GM10248 (cell line): ENCODE measurements around the gene ARL14.

Experiments
- CTCF ChIA-PET: fragments of 300-600 bp; sonication (Branson Sonifier 250); formaldehyde crosslinking; extraction: SDS; loops from one replicate; lab custom pipeline; 2021; ENCODE audit warnings: antibody characterized with exemption; lab: Yijun Ruan, JAX
- POLR2A ChIA-PET: fragments of 350-650 bp; sonication (Branson Sonifier 250); formaldehyde crosslinking; extraction: SDS; loops from one replicate; lab custom pipeline; 2020; ENCODE audit warnings: antibody characterized with exemption; lab: Yijun Ruan, JAX
- DNase-seq: peaks from one replicate; pipeline ENCODE4 v3.0.0; 2012; ENCODE audit errors: extremely low spot score
- CTCF ChIP-seq: IDR thresholded peaks from 2 replicates; pipeline ENCODE4 v1.5.1; 2012; ENCODE audit warnings: mild to moderate bottlenecking, low read depth; ENCODE audit errors: extremely low read depth, missing control alignments, control extremely low read depth

ARL14 gene

DNA sequence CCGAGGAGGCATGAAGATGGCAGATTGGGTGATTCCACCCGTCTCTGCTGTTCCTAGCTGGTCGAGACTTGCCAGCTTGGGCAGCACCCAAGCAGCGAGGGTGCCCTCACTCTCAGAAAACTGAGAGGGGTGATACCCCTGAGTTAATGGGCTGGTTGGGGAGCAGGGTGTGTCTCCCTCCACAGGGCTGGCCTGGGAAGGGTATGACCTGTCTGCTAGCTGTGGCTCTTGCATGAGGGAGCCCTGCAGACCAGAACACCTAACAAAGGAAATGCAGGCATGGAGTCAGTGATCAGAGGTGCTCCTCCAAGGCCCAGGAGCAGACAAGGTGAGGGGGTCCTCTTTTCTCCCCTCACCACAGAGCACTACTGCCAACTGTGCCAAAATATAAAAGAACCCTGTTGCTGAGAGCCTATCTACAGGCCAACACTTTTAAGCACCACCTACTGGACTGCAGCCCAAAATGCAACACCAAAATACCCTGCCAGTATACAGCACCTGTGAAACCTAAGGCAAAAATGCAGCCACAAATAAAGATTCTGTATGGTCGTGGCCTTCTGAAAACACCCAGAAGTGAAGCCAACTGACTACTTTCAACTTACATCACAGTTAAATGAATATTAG, 43.3 kb downstream of the ARL14 start:
- no peak for TF ChIP-seq CTCF
- peak; percentile 15 for DNase-seq
- CTCF ChIA-PET = interaction anchor here (1.1 to 2.5 kb wide), 3 partner anchors 8 to 12 kb away, joined by 3 to 9 read pairs (median 5); no protein-coding TSS in a partner anchor
- POLR2A ChIA-PET = no interaction called here

DNA sequence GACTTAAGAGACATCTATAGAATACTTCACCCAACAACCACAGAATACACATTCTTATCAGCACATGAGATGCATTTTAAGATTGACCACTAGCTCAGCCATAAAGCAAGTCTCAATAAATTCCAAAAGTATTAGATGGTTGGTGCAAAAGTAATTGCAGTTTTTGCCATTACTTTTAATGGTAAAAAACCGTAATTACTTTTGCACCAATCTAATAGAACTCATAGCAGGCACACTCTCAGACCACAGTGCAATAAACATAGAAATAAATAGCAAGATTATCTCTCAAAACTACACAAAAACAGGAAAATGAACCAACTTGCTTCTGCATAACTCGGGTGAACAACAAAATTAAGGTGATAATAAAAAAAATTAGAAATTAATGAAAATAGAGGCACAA, 45.4 kb downstream of the ARL14 start:
- CTCF ChIA-PET = no interaction called here
- DNase-seq = no peak
- POLR2A ChIA-PET = no interaction called here
- TF ChIP-seq CTCF = no peak

DNA sequence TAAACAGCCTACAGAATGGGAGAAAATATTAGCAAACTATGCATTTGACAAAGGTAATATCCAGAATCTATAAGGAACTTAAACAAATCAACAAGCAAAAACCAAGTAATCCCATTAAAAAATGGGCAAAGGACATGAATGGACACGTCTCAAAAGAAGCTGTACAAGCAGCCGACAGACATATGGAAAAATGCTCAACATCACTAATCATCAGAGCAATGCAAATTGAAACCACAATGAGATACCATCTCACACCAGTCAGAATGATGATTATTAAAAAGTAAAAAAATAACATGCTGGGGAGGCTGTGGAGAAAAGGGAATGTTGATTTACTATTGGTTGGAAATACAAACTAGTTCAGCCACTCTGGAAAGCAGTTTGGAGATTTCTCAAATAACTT, 48.4 kb downstream of the ARL14 start:
- no peak for DNase-seq
- no peak for TF ChIP-seq CTCF
- ChIA-PET CTCF (no interaction called here), POLR2A (no interaction called here)
